GM12873 (cell line): ENCODE measurements around the gene ZNF276.

Experiments used
- CTCF ChIP-seq: IDR thresholded peaks from 2 replicates; pipeline ENCODE4 v1.5.1; 2012; ENCODE audit warnings: low read depth, mild to moderate bottlenecking, moderate library complexity, low read length, control low read depth; ENCODE audit not compliant: insufficient read depth; ENCODE audit errors: missing control alignments

The ZNF276 gene

GRCh38 chr16:89708481-89708931, 12.8 kb upstream of the ZNF276 start:
- TF ChIP-seq CTCF, result no peak

GRCh38 chr16:89709166-89709565, 12.2 kb upstream of the ZNF276 start:
- TF ChIP-seq CTCF, result no peak

DNA sequence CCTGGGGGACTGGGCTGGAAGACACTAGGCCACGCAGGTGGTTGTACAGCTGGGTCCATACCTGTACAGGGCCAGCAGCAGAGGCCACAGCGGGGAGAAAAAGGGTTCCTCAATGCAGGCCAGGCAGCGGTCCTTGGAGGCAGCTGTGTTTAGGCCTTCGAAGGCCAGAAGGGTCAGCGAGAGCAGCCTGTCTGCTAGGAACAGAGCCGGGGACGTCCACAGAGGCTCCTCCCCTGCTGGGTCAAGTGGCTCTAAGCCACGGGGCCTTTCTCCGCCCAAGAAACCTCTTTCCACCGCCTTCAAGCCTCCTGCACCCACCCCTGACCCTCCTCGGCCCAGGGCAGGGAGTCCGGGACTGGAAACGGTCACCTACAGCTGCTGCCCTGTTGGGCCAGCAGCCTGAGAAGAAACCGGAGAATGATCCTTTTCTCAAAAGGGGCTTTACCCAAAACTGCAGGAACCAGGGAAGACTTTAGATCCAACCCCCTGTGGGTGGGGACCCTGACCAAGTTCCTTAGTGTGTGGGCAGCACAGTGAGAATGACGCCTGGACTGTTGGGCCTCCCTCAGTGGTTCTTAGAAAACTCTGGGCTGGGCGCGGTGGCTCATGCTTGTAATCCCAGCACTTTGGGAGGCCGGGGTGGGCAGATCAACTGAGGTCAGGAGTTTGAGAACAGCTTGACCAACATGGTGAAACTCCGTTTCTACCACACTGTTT, 11.5 kb upstream of the ZNF276 start:
- no peak for TF ChIP-seq CTCF

- TF ChIP-seq CTCF, result no peak
Measured at GRCh38 chr16:89710709-89711564, 10.4 kb upstream of the ZNF276 start.

GRCh38 chr16:89711601-89712273, 9.6 kb upstream of the ZNF276 start:
- no peak for TF ChIP-seq CTCF

DNA sequence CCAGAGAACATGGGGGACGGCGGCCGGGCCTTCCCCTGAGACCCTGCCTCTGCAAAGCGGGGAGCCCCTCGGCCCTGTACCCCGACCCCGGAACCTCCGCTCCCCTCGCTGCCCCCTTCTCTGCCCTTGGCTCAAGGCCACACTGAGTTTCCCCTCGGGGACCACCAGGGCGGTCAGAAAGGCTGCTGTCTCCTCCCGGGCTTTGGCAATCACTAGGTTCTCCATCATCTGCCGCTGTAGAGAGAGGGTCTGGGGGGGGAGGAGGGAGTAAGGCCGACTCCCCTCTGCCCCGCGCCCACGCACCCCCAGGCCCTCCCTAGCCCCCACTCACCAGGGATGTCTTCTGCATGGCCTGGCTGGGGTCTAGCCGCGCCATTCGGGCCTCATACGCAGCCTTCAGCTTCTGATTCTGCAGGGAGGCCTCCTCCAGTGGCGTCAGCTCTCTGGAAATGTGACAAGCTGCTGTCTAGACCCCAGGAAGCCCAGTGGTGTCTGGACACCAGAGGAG, 9.0 kb upstream of the ZNF276 start:
- TF ChIP-seq CTCF, result no peak

DNA sequence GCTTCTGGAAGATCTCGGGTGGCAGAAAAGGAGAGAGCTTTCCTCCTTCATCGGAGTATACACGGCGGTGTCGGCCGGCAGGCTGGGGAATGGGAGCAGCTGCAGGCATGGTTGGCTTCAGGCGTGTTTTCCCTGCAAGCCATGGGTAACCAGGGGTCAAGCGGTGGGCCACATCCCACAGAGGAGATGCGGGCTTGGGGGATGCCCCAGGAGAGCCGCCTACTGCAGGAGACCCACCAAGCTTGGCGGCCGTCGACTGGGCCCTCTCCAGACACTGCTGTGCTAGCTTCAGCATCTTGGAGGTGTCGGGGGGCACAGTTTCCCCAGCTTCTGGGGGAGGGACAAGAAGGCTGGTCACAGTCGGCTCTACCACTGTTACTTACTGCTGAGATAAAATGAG, 4.8 kb upstream of the ZNF276 start:
- no peak for TF ChIP-seq CTCF
